Measurements from ENCODE around the gene YPEL1. TPM values are rescaled to one million over a fixed set of nuclear protein-coding genes. Genes with fewer than 3 reads are reported as not detected.

The YPEL1 gene
- total and polyA plus RNA-seq, 2 of the 13 experiments (the other 11 are each of a cell fraction or from before 2014, with no cell fraction given) = 0.33 to 2.5 TPM

DNA sequence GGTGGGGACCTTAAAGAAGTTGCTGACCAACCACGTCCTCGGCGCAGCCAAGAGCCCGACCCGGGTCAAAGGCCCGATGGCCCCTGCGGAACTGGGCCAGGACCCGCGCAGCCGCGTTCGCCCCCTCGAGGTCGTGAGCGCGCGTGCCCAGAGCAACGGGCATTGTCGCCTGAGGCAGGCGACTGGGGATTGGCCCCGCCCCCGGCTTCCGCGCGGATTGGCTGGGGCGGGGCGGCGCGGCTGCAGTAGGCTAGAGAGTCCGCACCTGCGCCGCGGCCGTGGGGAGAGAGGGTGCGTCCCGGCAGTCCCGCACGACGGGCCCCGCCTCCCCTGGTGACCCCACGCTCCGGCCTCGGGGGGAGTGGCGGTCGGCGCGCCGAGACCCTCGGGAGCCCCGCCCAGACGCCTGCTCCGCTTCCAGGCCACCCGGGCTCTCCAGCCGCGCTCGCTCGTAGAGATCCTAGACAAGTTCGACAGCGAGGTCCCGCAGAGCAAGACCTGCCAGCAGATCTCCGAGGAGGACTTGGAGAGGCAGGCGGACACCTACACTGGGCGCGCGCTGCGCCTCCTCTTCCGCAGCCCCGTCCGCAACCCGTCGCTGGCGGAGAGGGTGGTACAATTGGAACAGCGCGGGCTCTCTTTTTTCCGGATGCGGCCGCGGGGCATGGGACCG is 78.1 kb downstream of the YPEL1 start (continued):
- TF ChIP-seq, protein P1, sequence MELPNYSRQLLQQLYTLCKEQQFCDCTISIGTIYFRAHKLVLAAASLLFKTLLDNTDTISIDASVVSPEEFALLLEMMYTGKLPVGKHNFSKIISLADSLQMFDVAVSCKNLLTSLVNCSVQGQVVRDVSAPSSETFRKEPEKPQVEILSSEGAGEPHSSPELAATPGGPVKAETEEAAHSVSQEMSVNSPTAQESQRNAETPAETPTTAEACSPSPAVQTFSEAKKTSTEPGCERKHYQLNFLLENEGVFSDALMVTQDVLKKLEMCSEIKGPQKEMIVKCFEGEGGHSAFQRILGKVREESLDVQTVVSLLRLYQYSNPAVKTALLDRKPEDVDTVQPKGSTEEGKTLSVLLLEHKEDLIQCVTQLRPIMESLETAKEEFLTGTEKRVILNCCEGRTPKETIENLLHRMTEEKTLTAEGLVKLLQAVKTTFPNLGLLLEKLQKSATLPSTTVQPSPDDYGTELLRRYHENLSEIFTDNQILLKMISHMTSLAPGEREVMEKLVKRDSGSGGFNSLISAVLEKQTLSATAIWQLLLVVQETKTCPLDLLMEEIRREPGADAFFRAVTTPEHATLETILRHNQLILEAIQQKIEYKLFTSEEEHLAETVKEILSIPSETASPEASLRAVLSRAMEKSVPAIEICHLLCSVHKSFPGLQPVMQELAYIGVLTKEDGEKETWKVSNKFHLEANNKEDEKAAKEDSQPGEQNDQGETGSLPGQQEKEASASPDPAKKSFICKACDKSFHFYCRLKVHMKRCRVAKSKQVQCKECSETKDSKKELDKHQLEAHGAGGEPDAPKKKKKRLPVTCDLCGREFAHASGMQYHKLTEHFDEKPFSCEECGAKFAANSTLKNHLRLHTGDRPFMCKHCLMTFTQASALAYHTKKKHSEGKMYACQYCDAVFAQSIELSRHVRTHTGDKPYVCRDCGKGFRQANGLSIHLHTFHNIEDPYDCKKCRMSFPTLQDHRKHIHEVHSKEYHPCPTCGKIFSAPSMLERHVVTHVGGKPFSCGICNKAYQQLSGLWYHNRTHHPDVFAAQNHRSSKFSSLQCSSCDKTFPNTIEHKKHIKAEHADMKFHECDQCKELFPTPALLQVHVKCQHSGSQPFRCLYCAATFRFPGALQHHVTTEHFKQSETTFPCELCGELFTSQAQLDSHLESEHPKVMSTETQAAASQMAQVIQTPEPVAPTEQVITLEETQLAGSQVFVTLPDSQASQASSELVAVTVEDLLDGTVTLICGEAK (IDR thresholded peaks at IDR 0.05) = no peak
- TF ChIP-seq, protein P1 (CRISPR knock-in tag; IDR thresholded peaks at IDR 0.05) = no peak; the same call in 1 of the 2 replicates
- TF ChIP-seq ZSCAN29 (CRISPR knock-in tag; conservative IDR thresholded peaks at IDR 0.05) = no peak
- no peak for TF ChIP-seq PAX8 (CRISPR knock-in tag; IDR thresholded peaks at IDR 0.05; ENCODE audit: borderline replicate concordance)
- TF ChIP-seq ZNF878 (CRISPR knock-in tag; IDR thresholded peaks at IDR 0.05) = no peak
- TF ChIP-seq, protein P2, sequence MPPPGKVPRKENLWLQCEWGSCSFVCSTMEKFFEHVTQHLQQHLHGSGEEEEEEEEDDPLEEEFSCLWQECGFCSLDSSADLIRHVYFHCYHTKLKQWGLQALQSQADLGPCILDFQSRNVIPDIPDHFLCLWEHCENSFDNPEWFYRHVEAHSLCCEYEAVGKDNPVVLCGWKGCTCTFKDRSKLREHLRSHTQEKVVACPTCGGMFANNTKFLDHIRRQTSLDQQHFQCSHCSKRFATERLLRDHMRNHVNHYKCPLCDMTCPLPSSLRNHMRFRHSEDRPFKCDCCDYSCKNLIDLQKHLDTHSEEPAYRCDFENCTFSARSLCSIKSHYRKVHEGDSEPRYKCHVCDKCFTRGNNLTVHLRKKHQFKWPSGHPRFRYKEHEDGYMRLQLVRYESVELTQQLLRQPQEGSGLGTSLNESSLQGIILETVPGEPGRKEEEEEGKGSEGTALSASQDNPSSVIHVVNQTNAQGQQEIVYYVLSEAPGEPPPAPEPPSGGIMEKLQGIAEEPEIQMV (CRISPR knock-in tag; IDR thresholded peaks at IDR 0.05; ENCODE audit: low read depth) = no peak
- TF ChIP-seq, protein P3, sequence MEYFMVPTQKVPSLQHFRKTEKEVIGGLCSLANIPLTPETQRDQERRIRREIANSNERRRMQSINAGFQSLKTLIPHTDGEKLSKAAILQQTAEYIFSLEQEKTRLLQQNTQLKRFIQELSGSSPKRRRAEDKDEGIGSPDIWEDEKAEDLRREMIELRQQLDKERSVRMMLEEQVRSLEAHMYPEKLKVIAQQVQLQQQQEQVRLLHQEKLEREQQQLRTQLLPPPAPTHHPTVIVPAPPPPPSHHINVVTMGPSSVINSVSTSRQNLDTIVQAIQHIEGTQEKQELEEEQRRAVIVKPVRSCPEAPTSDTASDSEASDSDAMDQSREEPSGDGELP (IDR thresholded peaks at IDR 0.05; ENCODE audit: borderline replicate concordance, low read depth) = no peak
- peak; percentile 85; the same call in 1 of the 2 replicates for TF ChIP-seq ZNF224 (CRISPR knock-in tag; IDR thresholded peaks at IDR 0.05)
- no peak for TF ChIP-seq SCMH1 (CRISPR knock-in tag; IDR thresholded peaks at IDR 0.05; ENCODE audit: borderline replicate concordance)
- TF ChIP-seq FOXC1 (CRISPR knock-in tag; IDR thresholded peaks at IDR 0.05; ENCODE audit: borderline replicate concordance) = peak; percentile 62; the same call in 1 of the 2 replicates
- TF ChIP-seq ARNTL (CRISPR knock-in tag; IDR thresholded peaks at IDR 0.05) = 0 out of 2 replicates have a peak, but pooled peaks have one; percentile 21
- no peak for TF ChIP-seq DR1 (CRISPR knock-in tag; IDR thresholded peaks at IDR 0.05)
- TF ChIP-seq ZNF746 (CRISPR knock-in tag; IDR thresholded peaks at IDR 0.05) = peak; percentile 78; the same call in 1 of the 2 replicates
- TF ChIP-seq CBX5 (CRISPR knock-in tag; IDR thresholded peaks at IDR 0.05; ENCODE audit: borderline replicate concordance) = no peak
- TF ChIP-seq MATR3 (CRISPR knock-in tag; IDR thresholded peaks at IDR 0.05) = no peak
- TF ChIP-seq, protein P4, sequence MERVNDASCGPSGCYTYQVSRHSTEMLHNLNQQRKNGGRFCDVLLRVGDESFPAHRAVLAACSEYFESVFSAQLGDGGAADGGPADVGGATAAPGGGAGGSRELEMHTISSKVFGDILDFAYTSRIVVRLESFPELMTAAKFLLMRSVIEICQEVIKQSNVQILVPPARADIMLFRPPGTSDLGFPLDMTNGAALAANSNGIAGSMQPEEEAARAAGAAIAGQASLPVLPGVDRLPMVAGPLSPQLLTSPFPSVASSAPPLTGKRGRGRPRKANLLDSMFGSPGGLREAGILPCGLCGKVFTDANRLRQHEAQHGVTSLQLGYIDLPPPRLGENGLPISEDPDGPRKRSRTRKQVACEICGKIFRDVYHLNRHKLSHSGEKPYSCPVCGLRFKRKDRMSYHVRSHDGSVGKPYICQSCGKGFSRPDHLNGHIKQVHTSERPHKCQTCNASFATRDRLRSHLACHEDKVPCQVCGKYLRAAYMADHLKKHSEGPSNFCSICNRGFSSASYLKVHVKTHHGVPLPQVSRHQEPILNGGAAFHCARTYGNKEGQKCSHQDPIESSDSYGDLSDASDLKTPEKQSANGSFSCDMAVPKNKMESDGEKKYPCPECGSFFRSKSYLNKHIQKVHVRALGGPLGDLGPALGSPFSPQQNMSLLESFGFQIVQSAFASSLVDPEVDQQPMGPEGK (CRISPR knock-in tag; IDR thresholded peaks at IDR 0.05) = no peak; the same call in 1 of the 2 replicates

All from HepG2 (cell line).